Measurements from ENCODE around the gene EPS8L1. TPM values are rescaled to one million over a fixed set of nuclear protein-coding genes. Genes with fewer than 3 reads are reported as not detected.

EPS8L1 gene
- total and polyA plus RNA-seq, 7 donors, result 0.28 to 77.8 (median 37.1) TPM; not detected in 3

GRCh38 chr19:55071913-55072312, 3.8 kb upstream of the EPS8L1 start:
- Histone ChIP-seq H3K27ac (no peak overlapping the region), H3K4me1 (peaks cover 0 to 7% (median 3%) of the 10 kb centered on the region in 4 donors), H3K36me3 (no peaks in the 10 kb centered on the region), H3K27me3 (peaks cover 29 to 86% (median 53%) of the 10 kb centered on the region in 3 donors), H3K4me3 (no peak overlapping the region), H3K9me3 (no peaks in the 10 kb centered on the region)
- DNase-seq, result no peak
- intact Hi-C loops (cut with DNase I), result no loop called here
- no peak for TF ChIP-seq CTCF (IDR thresholded peaks at IDR 0.05)
- TF ChIP-seq POLR2AphosphoS5 (IDR thresholded peaks at IDR 0.05), result no peak
- TF ChIP-seq EP300 (IDR thresholded peaks at IDR 0.05), result no peak
- TF ChIP-seq POLR2A (IDR thresholded peaks at IDR 0.05), result no peak
- 77 to 85% methylated on average over 8 of the region's 8 CpGs for WGBS, 2 donors

GRCh38 chr19:55076321-55076720, 652 bp downstream of the EPS8L1 start:
- Histone ChIP-seq H3K36me3 (no peaks in the 10 kb centered on the region), H3K27me3 (peaks cover 29 to 84% (median 59%) of the 10 kb centered on the region in 3 donors), H3K9me3 (no peaks in the 10 kb centered on the region), H3K27ac (no peak overlapping the region), H3K4me3 (no peak overlapping the region), H3K4me1 (peaks cover 0 to 16% (median 15%) of the 10 kb centered on the region in 4 donors)
- TF ChIP-seq CTCF (IDR thresholded peaks at IDR 0.05) (no peak), EP300 (IDR thresholded peaks at IDR 0.05) (no peak), POLR2AphosphoS5 (IDR thresholded peaks at IDR 0.05) (no peak), POLR2A (IDR thresholded peaks at IDR 0.05) (no peak)
- intact Hi-C loops (cut with DNase I), result no loop called here
- DNase-seq, result no peak
- 80 to 88% methylated on average over 12 of the region's 12 CpGs for WGBS, 2 donors

- intact Hi-C loops (cut with DNase I), result no loop called here
These were observed 1.4 kb downstream of the EPS8L1 start for GRCh38 chr19:55077106-55077505.

GRCh38 chr19:55078996-55079395, 3.3 kb downstream of the EPS8L1 start:
- no peaks in the 10 kb centered on the region for H3K9me3 ChIP-seq
- no peak overlapping the region for H3K27ac ChIP-seq
- peaks cover 52 to 86% (median 70%) of the 10 kb centered on the region in 3 donors for H3K27me3 ChIP-seq
- DNase-seq, result no peak
- 84 to 85% methylated on average over 5 of the region's 5 CpGs for WGBS, 2 donors
- TF ChIP-seq POLR2A (IDR thresholded peaks at IDR 0.05) (no peak), POLR2AphosphoS5 (IDR thresholded peaks at IDR 0.05) (no peak), CTCF (IDR thresholded peaks at IDR 0.05) (no peak), EP300 (IDR thresholded peaks at IDR 0.05) (no peak)
- no peaks in the 10 kb centered on the region for H3K36me3 ChIP-seq
- intact Hi-C loops (cut with DNase I), result no loop called here
- H3K4me3 ChIP-seq, result no peak overlapping the region
- H3K4me1 ChIP-seq, result peaks cover 0 to 27% (median 26%) of the 10 kb centered on the region in 4 donors

More at GRCh38 chr19:55077106-55077505, 1.4 kb downstream of the EPS8L1 start:
- peaks cover 0 to 24% (median 23%) of the 10 kb centered on the region in 4 donors for H3K4me1 ChIP-seq
- no peaks in the 10 kb centered on the region for H3K9me3 ChIP-seq
- TF ChIP-seq EP300 (IDR thresholded peaks at IDR 0.05), result no peak
- TF ChIP-seq POLR2AphosphoS5 (IDR thresholded peaks at IDR 0.05), result no peak
- TF ChIP-seq CTCF (IDR thresholded peaks at IDR 0.05), result no peak
- no peak for TF ChIP-seq POLR2A (IDR thresholded peaks at IDR 0.05)
- H3K36me3 ChIP-seq, result no peaks in the 10 kb centered on the region
- no peak for DNase-seq
- no peak overlapping the region for H3K4me3 ChIP-seq
- peaks cover 33 to 84% (median 59%) of the 10 kb centered on the region in 3 donors for H3K27me3 ChIP-seq
- WGBS, 2 donors, result 81% methylated on average over 2 of the region's 2 CpGs
- no peak overlapping the region for H3K27ac ChIP-seq
